HEK293T (cell line): ENCODE measurements around the gene TMPRSS2.

Source experiments
- BHLHE40 ChIP-seq: fragments of 450-650 bp; IDR thresholded peaks from 2 replicates; pipeline ENCODE4 v1.6.1; 2016; ENCODE audit warnings: mild to moderate bottlenecking, moderate library complexity, borderline replicate concordance
- ELF4 ChIP-seq: fragments of 450-650 bp; IDR thresholded peaks from 2 replicates; pipeline ENCODE4 v1.6.1; 2017; ENCODE audit warnings: antibody characterized with exemption
- FOXA1 ChIP-seq: fragments of 450-650 bp; IDR thresholded peaks from 2 replicates; pipeline ENCODE4 v1.6.1; 2016; ENCODE audit warnings: mild to moderate bottlenecking
- FOXK2 ChIP-seq: fragments of 450-650 bp; IDR thresholded peaks from 2 replicates; pipeline ENCODE4 v1.6.1; 2016; ENCODE audit warnings: mild to moderate bottlenecking
- LEF1 ChIP-seq: fragments of 450-650 bp; IDR thresholded peaks from 2 replicates; pipeline ENCODE4 v1.6.1; 2017; ENCODE audit warnings: mild to moderate bottlenecking, borderline replicate concordance
- SP1 ChIP-seq: fragments of 450-650 bp; IDR thresholded peaks from 2 replicates; pipeline ENCODE4 v1.6.1; 2017
- ZNF384 ChIP-seq: fragments of 450-650 bp; IDR thresholded peaks from 2 replicates; pipeline ENCODE4 v1.6.1; 2016

- TF ChIP-seq FOXA1 (no peak), LEF1 (no peak), FOXK2 (no peak), BHLHE40 (no peak), ELF4 (no peak), SP1 (no peak), ZNF384 (no peak)
Observed at GRCh38 chr21:41427556-41427955, 80.4 kb downstream of the TMPRSS2 start.
